ENCODE measurements around the gene DSCAM. TPM values are rescaled to one million over a fixed set of nuclear protein-coding genes. Genes with fewer than 3 reads are reported as not detected.

DSCAM gene
- total and polyA plus RNA-seq, 2 donors (not counting 3 experiments of a cell fraction or from before 2014, with no cell fraction given), result not detected

DNA sequence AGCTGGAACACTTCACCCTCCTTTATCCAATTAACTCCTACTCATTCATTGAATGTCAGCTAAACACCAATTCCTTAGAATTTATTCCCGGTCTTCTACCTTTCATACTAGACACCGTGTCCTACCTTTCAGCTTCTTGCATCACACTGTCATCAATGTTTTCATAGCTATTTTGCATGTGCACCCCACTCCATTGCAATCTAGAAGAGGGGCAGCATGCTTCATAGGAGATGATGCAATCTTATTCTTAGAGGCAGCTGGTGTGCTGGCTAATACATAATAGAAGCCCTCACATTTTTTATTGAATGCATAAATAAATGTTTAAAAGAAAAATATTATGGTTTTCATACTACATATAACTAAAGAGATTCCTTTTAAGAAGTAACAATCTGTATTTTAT is 123.6 kb downstream of the DSCAM start:
- Histone ChIP-seq H3K4me3 (replicated peaks in 1 of 3; ENCODE audit: insufficient read depth in 1 of 3, low read depth in 1 of 3, low read length in 3 of 3) (no peak overlapping the region), H3K27me3 (ENCODE audit: control insufficient read depth in 2 of 2, insufficient read depth in 2 of 2, low read length in 2 of 2) (no peaks in the 10 kb centered on the region), H3K27ac (ENCODE audit: insufficient read depth, low read depth, low read length) (no peak overlapping the region), H3K4me1 (ENCODE audit: control insufficient read depth, extremely low read depth, insufficient read depth, low read length) (no peaks in the 10 kb centered on the region), H2AFZ (ENCODE audit: low read depth, low read length) (no peak overlapping the region), H3K9ac (replicated peaks; ENCODE audit: extremely low read depth, insufficient read depth, low read length) (no peak overlapping the region), H3K36me3 (ENCODE audit: control insufficient read depth in 2 of 2, extremely low read depth in 1 of 2, insufficient read depth in 2 of 2, low read length in 2 of 2) (no peaks in the 10 kb centered on the region), H4K20me1 (replicated peaks; ENCODE audit: control insufficient read depth, extremely low read depth, insufficient read depth, low read length) (no peaks in the 10 kb centered on the region), H3K9me3 (replicated peaks; ENCODE audit: control insufficient read depth, insufficient read depth, low read length) (peaks cover 2% of the 10 kb centered on the region), H3K79me2 (ENCODE audit: control insufficient read depth, insufficient read depth, low read length) (no peaks in the 10 kb centered on the region), H3K4me2 (ENCODE audit: insufficient read depth, low read length) (no peak overlapping the region), H3K9me1 (replicated peaks; ENCODE audit: control insufficient read depth, extremely low read depth, insufficient read depth, low read length) (no peaks in the 10 kb centered on the region)
- POLR2A ChIA-PET, result no interaction called here
- intact Hi-C loops (cut with micrococcal nuclease), result no loop called here
- DNase-seq (ENCODE audit: low read depth, low spot score) (no peak), FAIRE-seq (no peak)
- dilution Hi-C loops (cut with MboI; ENCODE audit: extremely low pct_ligation_motif_present, low sequenced_read_pairs), result no loop called here
- TF ChIP-seq EZH2 (IDR thresholded peaks at IDR 0.05; ENCODE audit: borderline replicate concordance, low read depth, low read length, severe bottlenecking), result no peak
- TF ChIP-seq, protein P1, sequence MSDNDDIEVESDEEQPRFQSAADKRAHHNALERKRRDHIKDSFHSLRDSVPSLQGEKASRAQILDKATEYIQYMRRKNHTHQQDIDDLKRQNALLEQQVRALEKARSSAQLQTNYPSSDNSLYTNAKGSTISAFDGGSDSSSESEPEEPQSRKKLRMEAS (IDR thresholded peaks at IDR 0.05; ENCODE audit: insufficient read depth, insufficient read length), result no peak
- TF ChIP-seq POLR2A (IDR thresholded peaks at IDR 0.05; ENCODE audit: low read depth, low read length), result no peak
- TF ChIP-seq FOS (IDR thresholded peaks at IDR 0.05; ENCODE audit: borderline replicate concordance, insufficient read depth, low read length), result no peak
- TF ChIP-seq POLR2AphosphoS5 (IDR thresholded peaks at IDR 0.05; ENCODE audit: insufficient read depth, low read depth, low read length), result no peak
- CTCF ChIA-PET, result no interaction called here
- no TSS peak for BruUV-seq (replicated peaks)

DNA sequence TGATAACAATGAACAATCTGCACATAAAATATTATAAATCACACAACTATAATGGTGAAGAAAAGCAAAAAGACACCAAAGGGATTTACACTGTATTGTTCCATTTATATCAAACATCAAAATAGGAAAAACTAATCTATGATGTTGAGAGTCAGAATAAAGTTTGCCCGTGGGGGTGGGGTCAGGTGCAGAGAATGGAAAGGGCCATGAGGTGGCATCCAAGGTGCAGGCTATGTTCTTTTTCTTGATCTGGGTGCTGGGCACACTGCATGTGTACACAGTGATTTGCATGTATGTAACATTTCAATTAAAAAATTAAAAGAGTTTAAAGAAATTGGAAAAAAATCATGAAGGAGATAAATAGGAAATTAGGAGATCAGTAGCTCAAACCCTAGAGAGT is 127.3 kb downstream of the DSCAM start:
- BruUV-seq (replicated peaks), result no TSS peak

More for the DNA sequence above, 127.3 kb downstream of the DSCAM start:
- no peak overlapping the region for H3K4me2 ChIP-seq (ENCODE audit: insufficient read depth, low read length)
- intact Hi-C loops (cut with micrococcal nuclease), result no loop called here
- no peak for DNase-seq (ENCODE audit: low read depth, low spot score)
- no peak for FAIRE-seq
- TF ChIP-seq FOS (IDR thresholded peaks at IDR 0.05; ENCODE audit: borderline replicate concordance, insufficient read depth, low read length), result no peak
- TF ChIP-seq, protein P2, sequence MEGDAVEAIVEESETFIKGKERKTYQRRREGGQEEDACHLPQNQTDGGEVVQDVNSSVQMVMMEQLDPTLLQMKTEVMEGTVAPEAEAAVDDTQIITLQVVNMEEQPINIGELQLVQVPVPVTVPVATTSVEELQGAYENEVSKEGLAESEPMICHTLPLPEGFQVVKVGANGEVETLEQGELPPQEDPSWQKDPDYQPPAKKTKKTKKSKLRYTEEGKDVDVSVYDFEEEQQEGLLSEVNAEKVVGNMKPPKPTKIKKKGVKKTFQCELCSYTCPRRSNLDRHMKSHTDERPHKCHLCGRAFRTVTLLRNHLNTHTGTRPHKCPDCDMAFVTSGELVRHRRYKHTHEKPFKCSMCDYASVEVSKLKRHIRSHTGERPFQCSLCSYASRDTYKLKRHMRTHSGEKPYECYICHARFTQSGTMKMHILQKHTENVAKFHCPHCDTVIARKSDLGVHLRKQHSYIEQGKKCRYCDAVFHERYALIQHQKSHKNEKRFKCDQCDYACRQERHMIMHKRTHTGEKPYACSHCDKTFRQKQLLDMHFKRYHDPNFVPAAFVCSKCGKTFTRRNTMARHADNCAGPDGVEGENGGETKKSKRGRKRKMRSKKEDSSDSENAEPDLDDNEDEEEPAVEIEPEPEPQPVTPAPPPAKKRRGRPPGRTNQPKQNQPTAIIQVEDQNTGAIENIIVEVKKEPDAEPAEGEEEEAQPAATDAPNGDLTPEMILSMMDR (IDR thresholded peaks at IDR 0.05; ENCODE audit: extremely low read depth in 1 of 2, insufficient read depth in 1 of 2, low read depth in 1 of 2, low read length in 2 of 2), result no peak
- no peak for TF ChIP-seq JUN (IDR thresholded peaks at IDR 0.05; ENCODE audit: borderline replicate concordance, insufficient read depth, insufficient read length, low read depth)
- TF ChIP-seq POLR2A (IDR thresholded peaks at IDR 0.05; ENCODE audit: low read depth, low read length), result no peak
- no peak for TF ChIP-seq MYC (IDR thresholded peaks at IDR 0.05; ENCODE audit: low read depth, low read length)
- no peak for TF ChIP-seq GATA2 (IDR thresholded peaks at IDR 0.05; ENCODE audit: insufficient read depth, insufficient read length, low read depth, low read length)
- TF ChIP-seq EZH2 (IDR thresholded peaks at IDR 0.05; ENCODE audit: borderline replicate concordance, low read depth, low read length, severe bottlenecking), result no peak
- H3K4me3 ChIP-seq (replicated peaks in 1 of 3; ENCODE audit: insufficient read depth in 1 of 3, low read depth in 1 of 3, low read length in 3 of 3), result no peak overlapping the region
- no peaks in the 10 kb centered on the region for H3K79me2 ChIP-seq (ENCODE audit: control insufficient read depth, insufficient read depth, low read length)
- H3K27ac ChIP-seq (ENCODE audit: insufficient read depth, low read depth, low read length), result no peak overlapping the region
- no peaks in the 10 kb centered on the region for H3K36me3 ChIP-seq (ENCODE audit: control insufficient read depth in 2 of 2, extremely low read depth in 1 of 2, insufficient read depth in 2 of 2, low read length in 2 of 2)
- H3K9me3 ChIP-seq (replicated peaks; ENCODE audit: control insufficient read depth, insufficient read depth, low read length), result peaks cover 4% of the 10 kb centered on the region
- no peaks in the 10 kb centered on the region for H3K4me1 ChIP-seq (ENCODE audit: control insufficient read depth, extremely low read depth, insufficient read depth, low read length)
- no peaks in the 10 kb centered on the region for H3K27me3 ChIP-seq (ENCODE audit: control insufficient read depth in 2 of 2, insufficient read depth in 2 of 2, low read length in 2 of 2)
- POLR2A ChIA-PET, result no interaction called here
- dilution Hi-C loops (cut with MboI; ENCODE audit: extremely low pct_ligation_motif_present, low sequenced_read_pairs), result no loop called here
- H2AFZ ChIP-seq (ENCODE audit: low read depth, low read length), result no peak overlapping the region
- H3K9ac ChIP-seq (replicated peaks; ENCODE audit: extremely low read depth, insufficient read depth, low read length), result no peak overlapping the region
- CTCF ChIA-PET, result no interaction called here
- no peaks in the 10 kb centered on the region for H4K20me1 ChIP-seq (replicated peaks; ENCODE audit: control insufficient read depth, extremely low read depth, insufficient read depth, low read length)
- no peaks in the 10 kb centered on the region for H3K9me1 ChIP-seq (replicated peaks; ENCODE audit: control insufficient read depth, extremely low read depth, insufficient read depth, low read length)
